Measurements from ENCODE around the gene SMARCA2.

SMARCA2 gene

DNA sequence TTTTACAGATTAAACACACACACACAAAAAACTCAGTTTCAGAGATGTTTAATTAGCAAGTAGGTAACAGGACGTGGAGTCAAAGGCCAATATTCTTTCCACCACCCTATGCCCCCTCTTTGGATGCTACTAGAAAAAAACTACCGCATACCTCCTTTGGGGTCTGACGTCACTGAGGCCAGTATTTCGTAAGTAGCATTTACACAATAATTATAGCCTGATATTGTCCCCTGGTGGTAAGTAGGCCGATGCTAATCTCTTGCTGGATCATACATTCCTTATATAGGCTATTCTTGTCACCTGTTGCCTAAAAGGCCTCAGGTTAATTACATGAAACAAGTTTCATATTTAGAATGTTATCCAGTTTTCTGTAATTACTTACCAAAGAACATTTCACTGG lies 21.0 kb upstream of the SMARCA2 start:
- TF ChIP-seq, protein P1, sequence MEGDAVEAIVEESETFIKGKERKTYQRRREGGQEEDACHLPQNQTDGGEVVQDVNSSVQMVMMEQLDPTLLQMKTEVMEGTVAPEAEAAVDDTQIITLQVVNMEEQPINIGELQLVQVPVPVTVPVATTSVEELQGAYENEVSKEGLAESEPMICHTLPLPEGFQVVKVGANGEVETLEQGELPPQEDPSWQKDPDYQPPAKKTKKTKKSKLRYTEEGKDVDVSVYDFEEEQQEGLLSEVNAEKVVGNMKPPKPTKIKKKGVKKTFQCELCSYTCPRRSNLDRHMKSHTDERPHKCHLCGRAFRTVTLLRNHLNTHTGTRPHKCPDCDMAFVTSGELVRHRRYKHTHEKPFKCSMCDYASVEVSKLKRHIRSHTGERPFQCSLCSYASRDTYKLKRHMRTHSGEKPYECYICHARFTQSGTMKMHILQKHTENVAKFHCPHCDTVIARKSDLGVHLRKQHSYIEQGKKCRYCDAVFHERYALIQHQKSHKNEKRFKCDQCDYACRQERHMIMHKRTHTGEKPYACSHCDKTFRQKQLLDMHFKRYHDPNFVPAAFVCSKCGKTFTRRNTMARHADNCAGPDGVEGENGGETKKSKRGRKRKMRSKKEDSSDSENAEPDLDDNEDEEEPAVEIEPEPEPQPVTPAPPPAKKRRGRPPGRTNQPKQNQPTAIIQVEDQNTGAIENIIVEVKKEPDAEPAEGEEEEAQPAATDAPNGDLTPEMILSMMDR (IDR thresholded peaks at IDR 0.05; ENCODE audit: control extremely low read depth, extremely low read depth, low read depth, missing control alignments), result no peak
- POLR2A ChIA-PET, result no interaction called here
- CTCF ChIA-PET, result no interaction called here
- no peak for DNase-seq (ENCODE audit: extremely low spot score)

DNA sequence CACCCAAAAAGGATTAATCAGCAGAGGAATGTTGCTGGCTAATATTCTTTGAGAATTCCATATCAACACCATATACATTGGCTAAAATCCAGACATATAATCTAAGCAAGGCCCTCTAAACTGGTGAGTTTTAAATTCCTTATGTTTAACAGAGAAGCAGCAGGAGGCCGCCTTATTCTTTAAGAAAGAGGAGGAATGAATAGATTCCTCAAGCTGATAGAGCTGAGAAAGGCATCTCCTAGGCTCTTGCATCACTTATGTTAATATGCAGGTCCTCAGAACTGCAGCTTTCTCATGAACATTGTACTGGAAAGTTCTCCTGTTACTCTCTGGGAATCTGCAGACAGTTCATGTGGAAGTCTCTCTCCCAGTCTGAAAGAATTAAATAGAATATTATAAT lies 20.1 kb upstream of the SMARCA2 start:
- CTCF ChIA-PET, result no interaction called here
- POLR2A ChIA-PET, result no interaction called here
- DNase-seq (ENCODE audit: extremely low spot score), result no peak
- TF ChIP-seq, protein P1 (IDR thresholded peaks at IDR 0.05; ENCODE audit: control extremely low read depth, extremely low read depth, low read depth, missing control alignments), result no peak

DNA sequence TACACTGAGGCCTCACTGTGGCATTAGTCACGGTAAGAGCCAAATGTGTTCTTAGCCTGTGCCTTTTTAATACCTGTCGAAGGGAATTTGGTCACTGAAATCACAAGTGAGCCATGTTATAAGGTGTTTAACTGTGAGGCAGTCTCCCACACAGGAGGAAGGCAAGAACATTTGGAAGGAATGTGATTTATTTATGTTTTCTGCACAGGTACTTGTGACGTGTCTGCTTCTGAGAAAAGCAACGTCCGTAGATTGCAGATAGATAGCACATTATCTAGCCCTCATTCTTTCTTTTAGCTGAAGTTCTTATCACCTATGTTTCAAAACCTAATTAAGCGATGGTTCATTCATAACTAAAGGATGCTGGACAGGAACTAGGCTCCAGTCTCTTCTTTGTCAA lies 19.0 kb upstream of the SMARCA2 start:
- POLR2A ChIA-PET, result no interaction called here
- no peak for DNase-seq (ENCODE audit: extremely low spot score)
- TF ChIP-seq, protein P1 (IDR thresholded peaks at IDR 0.05; ENCODE audit: control extremely low read depth, extremely low read depth, low read depth, missing control alignments), result no peak
- CTCF ChIA-PET, result no interaction called here

DNA sequence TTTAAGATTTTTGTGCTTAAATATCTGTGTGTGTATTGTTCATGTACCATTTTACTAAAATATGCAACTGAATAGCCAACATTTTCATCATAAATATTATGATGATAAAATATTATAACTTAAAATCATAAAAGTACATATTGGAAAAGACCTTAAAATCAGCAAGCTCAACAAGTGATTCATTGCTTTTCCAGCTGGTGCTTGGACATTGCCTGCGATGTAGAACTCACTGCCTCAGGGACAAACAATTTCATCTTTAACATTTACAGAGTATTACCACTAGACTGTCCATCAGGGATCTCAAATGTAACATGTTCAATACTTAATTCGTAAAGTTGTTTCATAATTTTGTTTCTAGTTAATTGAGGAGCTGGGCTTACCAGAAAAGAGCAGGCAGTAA lies 17.5 kb upstream of the SMARCA2 start:
- DNase-seq (ENCODE audit: extremely low spot score), result no peak
- ChIA-PET CTCF (interaction anchor here (1.3 to 2.4 kb wide), 5 partner anchors 9 to 118 kb away, joined by 3 to 6 read pairs (median 3); no protein-coding TSS in a partner anchor), POLR2A (no interaction called here)
- TF ChIP-seq, protein P1 (IDR thresholded peaks at IDR 0.05; ENCODE audit: control extremely low read depth, extremely low read depth, low read depth, missing control alignments), result no peak

DNA sequence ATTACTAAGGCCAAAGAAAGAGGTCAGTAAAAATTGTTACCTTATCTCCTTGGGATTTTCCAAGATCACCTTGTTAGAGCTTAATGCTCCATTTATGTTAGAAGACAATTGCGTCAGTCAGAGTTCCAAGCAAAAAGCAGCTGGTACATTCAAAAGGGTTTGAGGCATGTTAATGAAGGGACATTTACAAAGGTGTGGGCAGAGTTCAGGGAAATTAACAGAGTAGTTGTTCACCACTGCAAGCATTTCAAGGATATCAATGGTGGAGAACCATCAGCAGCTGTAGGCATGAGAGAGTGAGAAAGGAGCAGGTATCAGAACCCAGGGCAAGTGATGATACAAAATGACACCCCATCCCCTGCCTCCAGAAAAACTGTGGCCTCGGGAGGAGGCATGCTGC lies 17.0 kb upstream of the SMARCA2 start:
- TF ChIP-seq, protein P1 (IDR thresholded peaks at IDR 0.05; ENCODE audit: control extremely low read depth, extremely low read depth, low read depth, missing control alignments), result no peak
- POLR2A ChIA-PET, result no interaction called here
- no peak for DNase-seq (ENCODE audit: extremely low spot score)
- CTCF ChIA-PET, result interaction anchor here (1.3 to 2.4 kb wide), 5 partner anchors 8 to 118 kb away, joined by 3 to 6 read pairs (median 3); no protein-coding TSS in a partner anchor

DNA sequence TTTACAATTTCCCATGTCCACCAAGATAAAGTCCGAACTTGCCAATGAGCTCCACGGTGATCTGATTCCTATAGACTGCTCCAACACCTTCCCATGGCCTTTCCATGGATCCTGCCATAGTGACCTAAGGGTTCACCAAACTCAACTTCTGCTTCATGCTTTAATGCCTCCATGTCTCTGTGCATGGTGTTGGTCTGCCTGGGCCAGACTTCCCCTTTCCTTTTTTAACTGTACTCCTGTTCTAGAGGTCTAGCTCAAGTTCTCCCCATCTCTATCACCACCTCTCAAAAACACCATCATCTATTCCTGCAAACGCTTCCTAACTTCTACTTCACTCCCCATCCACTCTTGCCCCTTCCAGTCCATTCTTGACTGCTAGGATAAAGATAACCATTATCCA lies 14.8 kb upstream of the SMARCA2 start:
- DNase-seq (ENCODE audit: extremely low spot score), result no peak
- ChIA-PET CTCF (interaction anchor here (1.0 kb wide), 1 partner anchor 9 kb away, joined by 5 read pairs; no protein-coding TSS in a partner anchor), POLR2A (no interaction called here)
- TF ChIP-seq, protein P1 (IDR thresholded peaks at IDR 0.05; ENCODE audit: control extremely low read depth, extremely low read depth, low read depth, missing control alignments), result no peak

DNA sequence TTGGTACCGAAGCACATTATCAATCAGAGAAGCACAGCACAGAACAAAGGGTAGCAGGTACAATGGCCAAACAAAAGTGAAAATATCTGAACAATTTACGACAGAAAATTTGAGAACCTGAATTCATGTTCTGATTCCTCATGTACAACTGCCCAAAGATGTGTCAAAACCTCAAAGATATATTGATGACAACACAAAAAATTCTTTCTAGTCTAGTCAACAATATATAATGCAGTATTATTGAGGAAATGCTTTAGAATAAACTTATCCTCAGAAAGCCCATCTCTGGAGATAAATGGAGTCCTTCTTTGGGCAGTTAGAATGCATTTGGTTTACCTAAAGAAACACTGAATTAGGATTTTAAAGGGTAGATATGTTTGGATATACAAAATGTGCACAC lies 6.8 kb upstream of the SMARCA2 start:
- DNase-seq (ENCODE audit: extremely low spot score), result no peak
- ChIA-PET POLR2A (no interaction called here), CTCF (interaction anchor here (0.8 kb wide), 1 partner anchor 16 kb away, joined by 3 read pairs; no protein-coding TSS in a partner anchor)
- TF ChIP-seq, protein P1 (IDR thresholded peaks at IDR 0.05; ENCODE audit: control extremely low read depth, extremely low read depth, low read depth, missing control alignments), result no peak
